ENCODE measurements around the gene KCNC3.
A peak's percentile ranks its signal among the peaks of the same experiment; 100 is the strongest.
"Not testable (repeated sequence)": the region's sequence is repeated elsewhere in the genome, so short reads cannot be mapped to it uniquely, and the experiment has no call there.

KCNC3 gene

DNA sequence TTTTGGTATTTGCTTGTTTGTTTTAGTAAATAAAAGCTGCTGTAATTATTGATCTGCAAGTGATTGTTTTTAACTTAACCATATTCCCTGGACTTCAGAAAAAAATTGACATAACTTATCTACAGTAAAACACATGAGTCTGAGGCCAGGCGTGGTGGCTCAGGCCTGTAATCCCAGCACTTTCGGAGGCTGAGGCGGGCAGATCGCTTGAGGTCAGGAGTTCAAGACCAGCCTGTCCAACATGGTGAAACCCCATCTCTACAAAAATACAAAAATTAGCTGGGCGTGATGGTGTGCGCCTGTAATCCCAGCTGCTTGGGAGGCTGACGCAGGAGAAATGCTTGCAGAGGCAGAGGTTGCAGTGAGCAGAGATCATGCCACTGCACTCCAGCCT lies 24.3 kb upstream of the KCNC3 start:
- DNase-seq = not testable (repeated sequence)

GRCh38 chr19:50352242-50352641 lies 23.1 kb upstream of the KCNC3 start:
- no peak for DNase-seq

GRCh38 chr19:50349277-50350057 lies 20.3 kb upstream of the KCNC3 start:
- no peak for DNase-seq

- peak; percentile 60 for DNase-seq
Observed at GRCh38 chr19:50347089-50347581, 18.0 kb upstream of the KCNC3 start.

DNA sequence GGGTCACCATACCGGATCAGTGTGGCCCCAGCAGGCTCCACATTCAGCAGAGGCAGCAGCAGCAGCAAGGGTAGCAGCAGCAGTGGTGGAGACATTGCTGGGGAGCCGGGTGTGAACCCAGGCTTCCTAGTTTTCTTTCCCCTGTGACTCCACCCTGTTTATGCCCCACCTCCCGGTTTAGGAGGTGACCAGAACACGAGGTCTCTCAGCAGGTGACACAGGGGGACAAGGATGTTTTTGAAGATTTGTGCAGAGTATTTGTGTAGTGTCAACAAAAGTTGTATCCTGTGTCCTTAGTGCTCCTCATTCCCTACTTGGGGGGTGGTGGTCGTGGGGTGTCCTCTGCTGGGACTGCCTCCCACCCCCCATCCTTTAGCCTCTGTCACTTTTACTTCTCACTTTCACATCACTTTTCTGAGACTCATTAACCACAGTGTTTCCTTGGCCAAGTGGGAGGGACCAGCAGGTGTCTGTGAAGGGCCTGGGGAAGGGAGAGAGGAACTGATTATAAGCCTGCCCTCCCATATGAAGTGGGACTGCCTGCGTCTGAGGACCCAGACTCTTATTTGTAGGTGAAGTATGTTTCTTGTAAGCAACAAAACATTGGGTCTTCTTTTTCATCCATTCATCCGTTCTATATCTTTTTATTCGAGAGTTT lies 15.6 kb upstream of the KCNC3 start:
- DNase-seq = peak; percentile 34

- DNase-seq = peak; percentile 88
Observed at GRCh38 chr19:50341091-50341564, 12.0 kb upstream of the KCNC3 start.

GRCh38 chr19:50340331-50340730 lies 11.2 kb upstream of the KCNC3 start:
- peak; percentile 51 for DNase-seq

DNA sequence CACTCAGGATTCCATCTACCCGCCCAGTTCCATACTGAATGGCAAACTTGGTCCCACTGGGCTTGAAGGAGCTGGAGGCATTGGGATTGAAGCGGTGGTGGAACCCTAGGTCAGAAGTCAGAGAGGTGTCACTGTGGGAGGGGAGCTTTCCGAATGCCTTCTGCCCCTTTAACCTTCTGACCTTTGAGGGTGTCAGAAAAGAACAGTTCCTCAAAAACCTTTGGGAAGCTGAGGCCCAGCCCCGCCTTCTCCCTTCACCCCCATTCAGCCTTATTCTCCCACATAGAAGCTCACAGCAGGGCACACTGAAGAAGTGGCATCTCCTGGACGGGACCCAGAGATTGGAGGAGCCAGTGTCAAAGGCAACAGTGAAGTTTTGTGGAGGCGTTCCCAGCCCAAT lies 7.9 kb upstream of the KCNC3 start:
- DNase-seq = peak; percentile 28

- DNase-seq = no peak
Observed at GRCh38 chr19:50334741-50335421, 5.7 kb upstream of the KCNC3 start.

DNA sequence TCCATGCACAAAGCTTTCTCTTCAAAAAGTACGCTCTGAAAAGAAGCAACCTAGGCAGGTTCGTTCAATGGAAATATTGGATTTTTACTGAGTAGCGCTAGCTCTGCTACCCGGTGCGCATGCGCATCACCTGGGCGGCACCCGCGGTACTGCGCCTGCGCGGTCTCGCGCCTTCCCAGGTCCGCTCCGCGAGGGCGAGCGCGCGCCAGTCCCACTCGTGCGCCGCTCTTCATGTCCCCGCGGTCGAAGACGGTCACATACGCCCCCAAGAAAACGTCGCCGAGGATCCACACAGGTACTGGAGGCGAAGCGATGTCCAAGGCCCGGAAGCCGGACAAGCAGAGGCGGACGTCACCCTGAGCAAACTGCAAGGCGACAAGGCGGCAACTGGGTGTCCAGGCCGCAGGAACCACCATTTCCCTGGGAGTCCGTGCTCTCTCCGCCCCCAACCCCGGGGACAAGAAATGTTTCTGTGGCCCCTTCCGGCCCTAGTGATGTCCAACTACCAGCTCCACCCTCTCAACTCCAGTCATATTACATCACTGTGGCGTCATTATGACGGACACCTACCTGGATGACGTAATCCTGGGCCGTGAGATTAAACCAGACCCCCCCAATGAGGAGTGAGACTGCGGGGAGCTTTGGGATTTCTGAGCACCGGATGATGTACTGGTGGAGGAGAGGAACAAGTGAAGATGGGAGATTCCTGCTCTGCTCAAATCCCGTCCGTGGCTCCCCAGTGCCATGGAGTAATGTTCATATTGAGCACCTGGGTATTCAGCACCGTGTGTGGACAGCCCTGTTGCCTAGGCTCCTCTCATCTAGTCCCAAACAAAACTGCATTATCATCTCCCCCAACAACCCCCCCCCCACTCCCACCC lies 4.8 kb upstream of the KCNC3 start:
- peak; percentile 21 for DNase-seq

DNA sequence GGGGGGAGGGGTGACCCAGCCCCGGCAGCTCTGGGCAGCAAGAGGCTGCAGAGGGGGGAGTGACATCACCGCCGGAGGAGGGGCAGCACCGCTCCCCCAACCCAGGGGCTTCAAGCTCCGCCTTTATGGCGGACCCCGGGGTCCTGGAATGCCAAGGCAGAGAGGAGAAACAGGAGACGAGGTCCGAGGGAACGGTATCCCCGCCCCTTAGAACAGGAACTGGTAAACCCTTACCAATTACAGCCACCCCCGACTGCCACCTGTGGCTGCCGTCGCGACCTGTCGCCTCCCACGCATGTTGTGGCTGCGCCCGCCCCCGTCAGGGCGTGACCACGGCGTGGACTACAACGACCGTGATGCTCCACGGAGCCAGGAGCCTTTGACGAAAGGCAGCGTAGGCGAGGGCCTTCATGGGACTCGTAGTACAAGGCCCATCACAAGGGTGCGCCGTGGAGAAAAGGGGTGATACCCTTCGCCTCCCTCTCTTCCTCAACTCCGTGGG lies 4.1 kb upstream of the KCNC3 start:
- peak; percentile 97 for DNase-seq

GRCh38 chr19:50332244-50333038 lies 3.3 kb upstream of the KCNC3 start:
- DNase-seq = peak; percentile 67

DNA sequence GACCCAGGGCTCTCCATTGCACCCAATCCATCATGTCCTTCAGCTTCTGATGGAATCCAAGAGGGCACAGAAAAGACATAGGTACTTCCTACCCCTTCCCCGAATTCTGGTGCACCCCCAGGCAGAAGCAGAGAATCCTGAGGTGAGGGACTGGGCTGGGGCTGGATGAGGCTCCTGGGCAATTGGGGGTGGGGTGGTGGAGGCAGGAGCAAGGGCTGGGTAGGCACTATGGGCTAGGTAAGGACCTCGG lies 2.7 kb upstream of the KCNC3 start:
- no peak for DNase-seq

GRCh38 chr19:50331221-50331993 lies 2.2 kb upstream of the KCNC3 start:
- peak; percentile 38 for DNase-seq

- peak; percentile 88 for DNase-seq
Observed at GRCh38 chr19:50330365-50331078, 1.3 kb upstream of the KCNC3 start.

GRCh38 chr19:50329926-50330294 lies 733 bp upstream of the KCNC3 start:
- not testable (repeated sequence) for DNase-seq

DNA sequence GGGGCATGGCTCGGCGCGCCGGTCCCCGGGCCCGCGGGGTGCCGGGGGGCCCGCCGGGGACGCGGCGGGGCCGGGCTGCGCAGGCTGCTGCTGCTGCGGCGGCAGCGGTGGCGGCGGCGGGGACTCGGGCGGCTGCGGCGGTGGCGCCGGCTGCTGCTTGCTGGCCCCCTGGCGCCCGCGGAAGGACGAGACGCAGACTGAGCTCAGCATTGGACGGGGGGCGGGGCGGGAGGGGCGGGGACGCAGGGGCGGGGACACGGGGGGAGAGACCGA lies 368 bp downstream of the KCNC3 start:
- DNase-seq = no peak

GRCh38 chr19:50328224-50328872 lies 829 bp downstream of the KCNC3 start:
- DNase-seq = peak; percentile 76

GRCh38 chr19:50327461-50328223 lies 1.5 kb downstream of the KCNC3 start:
- no peak for DNase-seq
